ENCODE results near the gene CADM2. TPM values are rescaled to one million over a fixed set of nuclear protein-coding genes. Genes with fewer than 3 reads are reported as not detected.

CADM2 gene
- total RNA-seq, 1 experiment from 2014 or later = not detected

GRCh38 chr3:85837402-85837801 lies 878.6 kb downstream of the CADM2 start:
- H3K27me3 ChIP-seq (replicated peaks) = no peaks in the 10 kb centered on the region
- no peaks in the 10 kb centered on the region for H3K36me3 ChIP-seq
- H3K4me1 ChIP-seq (replicated peaks) = no peaks in the 10 kb centered on the region
- no peak overlapping the region for H3K4me3 ChIP-seq
- no peaks in the 10 kb centered on the region for H3K9me3 ChIP-seq (replicated peaks)
- H3K27ac ChIP-seq = no peak overlapping the region
- no peak for DNase-seq (ENCODE audit: low read depth in 1 of 2, low spot score in 2 of 2)

DNA sequence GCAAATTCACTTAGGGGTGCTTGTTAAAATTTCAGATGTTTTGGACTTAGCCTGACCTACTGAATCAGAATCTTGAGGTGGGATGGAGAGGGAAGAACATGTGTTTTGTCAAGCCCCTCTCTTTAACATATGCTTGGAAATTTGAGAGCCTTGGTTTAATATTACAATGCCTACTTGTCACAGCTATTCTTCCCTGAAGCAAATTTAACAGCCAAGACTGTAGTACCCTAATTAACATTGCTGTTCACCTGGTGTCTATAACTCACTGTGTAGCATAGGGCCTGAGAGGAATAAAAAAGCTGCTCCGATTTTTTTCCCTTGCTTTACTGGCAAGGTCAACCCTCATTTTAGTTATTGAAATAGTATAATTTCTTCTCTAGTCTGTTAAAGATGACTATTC lies 880.1 kb downstream of the CADM2 start:
- no peaks in the 10 kb centered on the region for H3K9me3 ChIP-seq (replicated peaks)
- no peaks in the 10 kb centered on the region for H3K36me3 ChIP-seq
- H3K27ac ChIP-seq = no peak overlapping the region
- no peak for DNase-seq (ENCODE audit: low read depth in 1 of 2, low spot score in 2 of 2)
- no peaks in the 10 kb centered on the region for H3K4me1 ChIP-seq (replicated peaks)
- no peak overlapping the region for H3K4me3 ChIP-seq
- no peaks in the 10 kb centered on the region for H3K27me3 ChIP-seq (replicated peaks)

DNA sequence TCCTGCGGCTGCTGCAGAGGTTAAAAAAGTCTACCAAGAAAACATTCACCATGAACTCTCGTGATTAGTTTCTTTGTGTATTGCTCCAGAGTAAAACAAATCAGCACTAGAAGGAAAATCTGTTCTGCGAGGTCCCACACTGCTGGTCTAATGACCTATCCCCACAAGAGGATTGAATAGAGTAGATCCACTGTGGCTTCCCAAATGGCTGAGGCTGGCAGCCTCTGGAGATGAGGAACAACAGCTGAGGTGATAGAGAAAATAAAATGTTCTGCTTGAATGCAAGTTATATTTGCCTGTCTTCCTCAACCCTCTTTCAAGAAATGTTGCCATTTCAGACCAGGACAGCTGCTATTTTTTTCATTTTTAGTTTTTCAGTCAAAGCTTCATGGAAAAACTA lies 883.3 kb downstream of the CADM2 start:
- no peaks in the 10 kb centered on the region for H3K9me3 ChIP-seq (replicated peaks)
- H3K4me1 ChIP-seq (replicated peaks) = no peaks in the 10 kb centered on the region
- H3K36me3 ChIP-seq = no peaks in the 10 kb centered on the region
- no peak for DNase-seq (ENCODE audit: low read depth in 1 of 2, low spot score in 2 of 2)
- no peaks in the 10 kb centered on the region for H3K27me3 ChIP-seq (replicated peaks)
- no peak overlapping the region for H3K4me3 ChIP-seq
- no peak overlapping the region for H3K27ac ChIP-seq

DNA sequence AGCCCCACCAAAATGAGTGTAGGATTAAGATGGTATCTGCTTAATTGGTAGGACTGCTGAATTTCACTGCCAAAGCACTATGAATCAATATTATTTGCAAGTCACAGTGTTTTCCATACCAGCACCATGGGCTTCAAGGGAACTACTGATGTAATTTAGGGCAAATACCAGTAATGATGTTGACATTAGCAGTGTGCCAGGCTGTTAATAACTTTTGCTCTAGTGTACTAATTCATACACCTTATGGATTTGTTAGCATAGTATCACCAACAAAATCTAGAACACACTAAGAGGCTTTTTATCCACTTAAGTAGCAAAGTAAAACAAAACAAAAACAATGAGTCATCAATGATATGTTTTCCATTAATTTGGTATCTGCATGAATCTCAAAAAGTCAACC lies 888.2 kb downstream of the CADM2 start:
- no peaks in the 10 kb centered on the region for H3K4me1 ChIP-seq (replicated peaks)
- no peaks in the 10 kb centered on the region for H3K9me3 ChIP-seq (replicated peaks)
- H3K27me3 ChIP-seq (replicated peaks) = no peaks in the 10 kb centered on the region
- no peak overlapping the region for H3K27ac ChIP-seq
- DNase-seq (ENCODE audit: low read depth in 1 of 2, low spot score in 2 of 2) = no peak
- no peak overlapping the region for H3K4me3 ChIP-seq
- H3K36me3 ChIP-seq = no peaks in the 10 kb centered on the region

DNA sequence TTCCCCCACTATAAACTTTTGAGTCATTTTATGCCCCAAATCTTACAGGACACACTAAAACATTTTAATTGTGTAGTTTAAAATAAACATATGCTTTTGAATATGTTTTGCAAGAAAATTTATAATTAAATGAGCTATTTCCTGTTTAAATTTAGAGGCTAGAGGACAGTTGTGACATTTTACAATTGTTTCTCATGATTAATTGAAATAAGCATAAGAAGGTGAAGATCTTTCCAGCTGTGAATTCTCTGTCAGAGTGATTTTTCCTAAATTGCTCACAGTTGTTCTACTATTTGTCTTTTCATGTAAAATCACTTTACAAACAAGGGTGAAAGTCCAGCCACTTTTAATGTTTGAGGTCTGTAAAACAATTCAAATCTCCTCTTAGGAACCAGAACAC lies 892.3 kb downstream of the CADM2 start:
- DNase-seq (ENCODE audit: low read depth in 1 of 2, low spot score in 2 of 2) = no peak
- no peaks in the 10 kb centered on the region for H3K27me3 ChIP-seq (replicated peaks)
- H3K4me3 ChIP-seq = no peak overlapping the region
- H3K9me3 ChIP-seq (replicated peaks) = no peaks in the 10 kb centered on the region
- no peaks in the 10 kb centered on the region for H3K4me1 ChIP-seq (replicated peaks)
- H3K36me3 ChIP-seq = no peaks in the 10 kb centered on the region
- H3K27ac ChIP-seq = no peak overlapping the region

DNA sequence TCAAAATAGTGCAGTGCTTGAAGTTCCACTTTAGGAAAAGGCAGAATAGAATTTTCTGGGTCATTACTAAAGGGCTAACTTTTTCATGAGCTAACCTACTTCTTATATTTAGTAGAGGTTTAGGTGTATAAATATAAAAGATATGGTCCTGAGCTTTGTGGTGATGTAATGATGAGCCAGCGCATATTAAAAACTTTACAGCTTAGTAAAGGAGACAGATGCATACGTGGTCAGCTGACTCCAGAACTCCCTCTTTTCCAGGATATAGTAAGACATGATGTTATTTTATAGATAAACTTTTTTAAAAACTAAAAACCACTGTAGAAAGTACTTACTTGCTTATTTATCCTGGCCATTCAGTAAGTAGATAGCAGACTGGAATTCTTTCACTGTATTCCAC lies 895.0 kb downstream of the CADM2 start:
- Histone ChIP-seq H3K4me3 (no peak overlapping the region), H3K4me1 (replicated peaks) (no peaks in the 10 kb centered on the region), H3K9me3 (replicated peaks) (no peaks in the 10 kb centered on the region), H3K27me3 (replicated peaks) (no peaks in the 10 kb centered on the region), H3K27ac (no peak overlapping the region), H3K36me3 (no peaks in the 10 kb centered on the region)
- no peak for DNase-seq (ENCODE audit: low read depth in 1 of 2, low spot score in 2 of 2)

GRCh38 chr3:85862893-85863455 lies 904.2 kb downstream of the CADM2 start:
- Histone ChIP-seq H3K36me3 (no peaks in the 10 kb centered on the region), H3K9me3 (replicated peaks) (no peaks in the 10 kb centered on the region), H3K4me3 (no peak overlapping the region), H3K27ac (no peak overlapping the region), H3K4me1 (replicated peaks) (no peaks in the 10 kb centered on the region), H3K27me3 (replicated peaks) (no peaks in the 10 kb centered on the region)
- DNase-seq (ENCODE audit: low read depth in 1 of 2, low spot score in 2 of 2) = no peak

- Histone ChIP-seq H3K27me3 (replicated peaks) (no peaks in the 10 kb centered on the region), H3K36me3 (no peaks in the 10 kb centered on the region), H3K4me1 (replicated peaks) (no peaks in the 10 kb centered on the region), H3K27ac (no peak overlapping the region), H3K4me3 (no peak overlapping the region), H3K9me3 (replicated peaks) (no peaks in the 10 kb centered on the region)
- no peak for DNase-seq (ENCODE audit: low read depth in 1 of 2, low spot score in 2 of 2)
Measured at GRCh38 chr3:85864896-85865295, 906.1 kb downstream of the CADM2 start.

- H3K36me3 ChIP-seq = no peaks in the 10 kb centered on the region
- DNase-seq (ENCODE audit: low read depth in 1 of 2, low spot score in 2 of 2) = no peak
- H3K9me3 ChIP-seq (replicated peaks) = no peaks in the 10 kb centered on the region
- no peak overlapping the region for H3K27ac ChIP-seq
- no peak overlapping the region for H3K4me3 ChIP-seq
- no peaks in the 10 kb centered on the region for H3K27me3 ChIP-seq (replicated peaks)
- H3K4me1 ChIP-seq (replicated peaks) = no peaks in the 10 kb centered on the region
Measured at GRCh38 chr3:85867072-85867471, 908.3 kb downstream of the CADM2 start.

DNA sequence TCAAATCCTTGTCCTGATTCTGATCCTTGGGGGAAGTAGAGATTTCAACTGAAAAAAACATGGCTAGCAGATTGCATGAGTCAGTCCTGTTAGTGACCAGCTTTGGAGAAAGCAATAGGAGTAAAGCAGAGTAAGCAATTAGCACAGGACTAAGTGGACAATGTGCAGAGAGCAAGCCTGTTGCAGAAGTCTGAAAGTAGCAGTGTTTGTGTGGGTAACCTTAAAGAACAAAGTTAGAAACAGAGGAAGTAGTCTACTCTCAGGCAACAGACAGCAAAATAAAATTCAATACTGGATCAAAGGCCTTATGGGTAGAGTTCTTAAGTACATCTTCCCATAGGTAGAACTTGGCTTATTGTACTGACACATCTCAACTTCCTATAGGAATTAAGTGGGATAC lies 916.8 kb downstream of the CADM2 start:
- H3K27me3 ChIP-seq (replicated peaks) = no peaks in the 10 kb centered on the region
- H3K9me3 ChIP-seq (replicated peaks) = no peaks in the 10 kb centered on the region
- no peaks in the 10 kb centered on the region for H3K36me3 ChIP-seq
- no peak overlapping the region for H3K27ac ChIP-seq
- DNase-seq (ENCODE audit: low read depth in 1 of 2, low spot score in 2 of 2) = no peak
- H3K4me1 ChIP-seq (replicated peaks) = no peaks in the 10 kb centered on the region
- H3K4me3 ChIP-seq = no peak overlapping the region

DNA sequence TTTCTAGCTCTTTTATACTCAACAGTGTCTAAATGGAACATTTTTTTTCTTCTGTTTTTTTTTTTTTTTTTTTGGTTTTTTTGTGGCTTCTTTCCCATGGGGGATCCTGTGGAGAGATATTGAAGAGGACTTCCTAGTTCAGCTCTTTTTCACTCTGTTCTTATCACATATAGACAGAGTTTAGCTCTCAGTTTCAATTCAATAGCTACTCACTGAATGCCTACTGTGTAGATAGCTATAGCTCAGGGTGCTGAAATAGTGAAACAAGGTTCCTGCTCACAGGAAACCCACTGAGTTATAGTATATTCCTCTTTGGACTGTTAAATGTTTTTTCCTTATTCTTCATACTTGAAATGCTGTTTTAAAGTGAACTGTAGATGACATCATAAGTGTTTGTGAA lies 918.8 kb downstream of the CADM2 start:
- Histone ChIP-seq H3K27ac (no peak overlapping the region), H3K36me3 (no peaks in the 10 kb centered on the region), H3K4me1 (replicated peaks) (no peaks in the 10 kb centered on the region)

GRCh38 chr3:85881833-85882393 lies 923.1 kb downstream of the CADM2 start:
- Histone ChIP-seq H3K4me1 (replicated peaks) (no peaks in the 10 kb centered on the region), H3K9me3 (replicated peaks) (no peaks in the 10 kb centered on the region), H3K27ac (no peak overlapping the region), H3K27me3 (replicated peaks) (no peaks in the 10 kb centered on the region), H3K36me3 (no peaks in the 10 kb centered on the region), H3K4me3 (no peak overlapping the region)
- DNase-seq (ENCODE audit: low read depth in 1 of 2, low spot score in 2 of 2) = no peak

More for the DNA sequence above, 918.8 kb downstream of the CADM2 start:
- Histone ChIP-seq H3K9me3 (replicated peaks) (no peaks in the 10 kb centered on the region), H3K4me3 (no peak overlapping the region), H3K27me3 (replicated peaks) (no peaks in the 10 kb centered on the region)
- DNase-seq (ENCODE audit: low read depth in 1 of 2, low spot score in 2 of 2) = no peak

DNA sequence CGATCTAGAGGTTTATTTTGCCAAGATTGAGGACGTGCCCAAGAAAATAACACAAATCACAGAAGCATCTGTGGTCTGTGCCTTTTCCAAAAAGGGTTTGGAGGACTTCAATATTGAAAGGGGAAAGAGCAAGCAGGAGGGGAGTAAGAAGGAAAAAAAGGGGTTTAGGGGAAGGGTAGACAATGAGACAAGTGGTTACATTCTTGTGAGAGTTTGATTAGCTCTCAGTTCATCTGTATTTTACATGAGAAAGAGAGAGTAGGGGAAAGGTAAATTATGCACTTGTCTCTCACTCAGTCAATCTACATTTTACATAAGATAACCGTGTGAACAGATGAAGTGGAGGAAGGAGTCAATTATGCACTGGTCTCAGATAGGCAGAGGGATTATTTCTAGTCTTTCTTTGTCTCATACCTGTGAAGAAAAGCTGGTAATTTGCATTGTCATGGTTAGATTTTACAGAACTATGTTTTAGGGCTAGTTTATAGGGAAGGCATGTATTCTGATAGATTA lies 931.3 kb downstream of the CADM2 start:
- Histone ChIP-seq H3K4me3 (no peak overlapping the region), H3K27me3 (replicated peaks) (no peaks in the 10 kb centered on the region), H3K27ac (no peak overlapping the region)

DNA sequence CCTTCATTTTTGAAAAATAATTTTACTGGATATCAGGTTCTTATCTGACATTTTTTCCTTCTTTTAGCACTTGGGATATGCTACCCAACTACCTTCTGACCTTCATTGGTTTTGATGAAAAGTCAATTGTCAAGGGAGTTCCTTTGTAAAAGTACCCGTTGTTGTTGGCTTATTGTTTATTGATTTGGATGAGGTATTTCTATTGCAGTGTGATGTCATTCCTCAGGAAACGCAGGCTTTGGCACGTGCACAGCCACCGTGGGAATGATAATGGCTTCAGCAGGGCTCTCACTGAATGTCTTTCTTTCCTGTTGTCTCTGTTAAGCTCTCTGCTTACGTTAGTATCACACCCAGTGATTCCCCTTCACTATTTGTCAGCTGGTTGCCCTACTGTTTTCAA lies 944.6 kb downstream of the CADM2 start:
- Histone ChIP-seq H3K4me1 (replicated peaks) (no peaks in the 10 kb centered on the region), H3K4me3 (no peak overlapping the region), H3K27me3 (replicated peaks) (no peaks in the 10 kb centered on the region), H3K27ac (no peak overlapping the region), H3K9me3 (replicated peaks) (no peaks in the 10 kb centered on the region), H3K36me3 (no peaks in the 10 kb centered on the region)
- no peak for DNase-seq (ENCODE audit: low read depth in 1 of 2, low spot score in 2 of 2)

More for the DNA sequence above, 931.3 kb downstream of the CADM2 start:
- Histone ChIP-seq H3K4me1 (replicated peaks) (no peaks in the 10 kb centered on the region), H3K36me3 (no peaks in the 10 kb centered on the region), H3K9me3 (replicated peaks) (no peaks in the 10 kb centered on the region)
- no peak for DNase-seq (ENCODE audit: low read depth in 1 of 2, low spot score in 2 of 2)

DNA sequence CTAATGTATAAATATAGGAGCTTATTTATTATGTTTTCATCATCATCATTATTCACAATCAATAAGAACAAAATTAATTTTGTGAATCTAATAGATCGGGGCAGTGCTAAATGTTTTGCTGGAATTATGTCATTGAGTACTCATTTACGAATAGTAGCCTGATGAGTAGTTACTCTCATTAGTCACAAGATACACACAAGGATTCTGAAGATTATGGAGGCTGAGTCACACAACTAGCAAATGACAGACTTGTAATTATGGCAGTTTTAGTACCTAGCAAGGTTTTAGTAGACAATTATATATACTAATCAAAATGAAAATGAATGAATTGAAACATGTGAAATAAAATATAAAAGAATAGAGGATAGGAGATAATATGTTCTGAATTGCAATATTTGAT lies 954.2 kb downstream of the CADM2 start:
- no peaks in the 10 kb centered on the region for H3K36me3 ChIP-seq
- H3K27ac ChIP-seq = no peak overlapping the region
- DNase-seq (ENCODE audit: low read depth in 1 of 2, low spot score in 2 of 2) = no peak
- no peaks in the 10 kb centered on the region for H3K9me3 ChIP-seq (replicated peaks)
- H3K4me3 ChIP-seq = no peak overlapping the region
- no peaks in the 10 kb centered on the region for H3K4me1 ChIP-seq (replicated peaks)
- no peaks in the 10 kb centered on the region for H3K27me3 ChIP-seq (replicated peaks)

Measured in SJSA1 (cell line).